Type B pancreatic cell (in vitro differentiated cells): ENCODE measurements around the gene SCNM1. TPM values are rescaled to one million over a fixed set of nuclear protein-coding genes. Genes with fewer than 3 reads are reported as not detected.

Experiments
- DNase-seq: peaks from one replicate; pipeline ENCODE4 v3.0.0; 2021; ENCODE audit warnings: mixed read lengths; ENCODE audit not compliant: unreplicated experiment; ENCODE audit errors: extremely low spot score
- H3K27ac Mint-ChIP-seq: 2 replicates; pipeline ENCODE4 v1.8.0; 2021; ENCODE audit warnings: mild to moderate bottlenecking, mixed read lengths
- H3K27me3 Mint-ChIP-seq: 2 replicates; pipeline ENCODE4 v1.8.0; 2021; ENCODE audit warnings: mixed read lengths
- H3K36me3 Mint-ChIP-seq: 2 replicates; pipeline ENCODE4 v1.8.0; 2021; ENCODE audit warnings: mixed read lengths
- H3K4me1 Mint-ChIP-seq: one replicate; pipeline ENCODE4 v1.8.0; 2021; ENCODE audit warnings: mixed read lengths; ENCODE audit not compliant: unreplicated experiment
- H3K4me3 Mint-ChIP-seq: 2 replicates; pipeline ENCODE4 v1.8.0; 2021; ENCODE audit warnings: mild to moderate bottlenecking, mixed read lengths
- H3K9me3 Mint-ChIP-seq: 2 replicates; pipeline ENCODE4 v1.8.0; 2021; ENCODE audit warnings: mixed read lengths
- CTCF ChIP-seq: fragments of 200-600 bp; sonication (generic); conservative IDR thresholded peaks from 2 replicates; pipeline ENCODE4 v1.5.0; 2021; ENCODE audit warnings: antibody characterized with exemption, mild to moderate bottlenecking
- total RNA-seq: library from RNA; stranded (reverse); gene quantifications from 2 replicates; pipeline ENCODE4 v1.2.1, GENCODE V29; 2021; ENCODE audit warnings: low replicate concordance

Gene SCNM1
- total RNA-seq, 1 donor from 2014 or later: 39.3 TPM

DNA sequence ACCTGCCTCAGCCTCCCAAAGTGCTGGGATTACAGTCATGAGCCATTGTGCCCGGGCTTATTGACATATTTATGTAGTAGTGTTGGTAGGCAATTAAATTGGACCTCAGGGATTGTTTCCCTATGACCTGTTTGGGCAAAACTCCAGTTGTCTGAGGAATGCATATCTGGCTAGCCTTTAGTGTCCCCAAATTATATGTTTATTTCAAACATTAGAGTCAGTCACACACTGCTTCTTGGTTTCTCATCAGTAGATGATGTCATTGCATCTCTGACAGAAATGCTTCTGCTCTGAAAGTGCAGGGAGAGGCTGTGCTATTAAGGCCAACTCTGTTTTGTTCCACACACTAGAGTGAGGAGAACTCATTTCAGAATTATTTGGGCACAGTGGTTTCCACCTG lies 44.9 kb downstream of the SCNM1 start:
- H3K27ac Mint-ChIP-seq: no peak overlapping the region
- no peak overlapping the region for H3K4me3 Mint-ChIP-seq
- H3K9me3 Mint-ChIP-seq: no peaks in the 10 kb centered on the region
- H3K4me1 Mint-ChIP-seq: peaks cover 14% of the 10 kb centered on the region
- peaks cover 20% of the 10 kb centered on the region for H3K36me3 Mint-ChIP-seq
- no peak for DNase-seq
- no peaks in the 10 kb centered on the region for H3K27me3 Mint-ChIP-seq
- TF ChIP-seq CTCF: no peak

GRCh38 chr1:151211972-151212705 lies 46.2 kb downstream of the SCNM1 start:
- Mint-ChIP-seq H3K36me3 (peaks cover 19% of the 10 kb centered on the region), H3K9me3 (no peaks in the 10 kb centered on the region), H3K4me1 (peaks cover 18% of the 10 kb centered on the region), H3K27ac (peak overlapping the region; percentile 66), H3K27me3 (no peaks in the 10 kb centered on the region), H3K4me3 (no peak overlapping the region)
- TF ChIP-seq CTCF: no peak
- DNase-seq: no peak

GRCh38 chr1:151213560-151213959 lies 47.6 kb downstream of the SCNM1 start:
- H3K9me3 Mint-ChIP-seq: no peaks in the 10 kb centered on the region
- H3K27ac Mint-ChIP-seq: peak overlapping the region; percentile 65
- no peaks in the 10 kb centered on the region for H3K27me3 Mint-ChIP-seq
- no peak for DNase-seq
- H3K4me1 Mint-ChIP-seq: peaks cover 18% of the 10 kb centered on the region
- peaks cover 19% of the 10 kb centered on the region for H3K36me3 Mint-ChIP-seq
- TF ChIP-seq CTCF: no peak
- H3K4me3 Mint-ChIP-seq: no peak overlapping the region

Other genes starting within 250 kb of the SCNM1 start
- gene SETDB1, start 239.8 kb upstream of the SCNM1 start, total RNA-seq: 53.5 and 73.8 TPM in 2 replicates
- gene CERS2, start 191.3 kb upstream of the SCNM1 start, total RNA-seq: 129 and 181 TPM in 2 replicates
- gene ANXA9, start 183.9 kb upstream of the SCNM1 start, total RNA-seq: 5.8 and 9.5 TPM in 2 replicates
- gene MINDY1, start 159.2 kb upstream of the SCNM1 start, total RNA-seq: 28.5 and 38.8 TPM in 2 replicates
- gene PRUNE1, start 157.7 kb upstream of the SCNM1 start, total RNA-seq: 16.3 and 20.4 TPM in 2 replicates
- 27.7 and 70.3 TPM in 2 replicates for gene BNIPL, start 129.6 kb upstream of the SCNM1 start, total RNA-seq
- 4.7 and 8.6 TPM in 2 replicates for gene C1orf56, start 118.4 kb upstream of the SCNM1 start, total RNA-seq
- gene CDC42SE1, start 106.5 kb upstream of the SCNM1 start, total RNA-seq: 109 and 176 TPM in 2 replicates
- gene MLLT11, start 105.7 kb upstream of the SCNM1 start, total RNA-seq: 9.0 and 17.0 TPM in 2 replicates
- gene GABPB2, start 95.4 kb upstream of the SCNM1 start, total RNA-seq: 13.6 and 14.3 TPM in 2 replicates
- 10.6 and 37.1 TPM in 2 replicates for gene SEMA6C, start 19.5 kb upstream of the SCNM1 start, total RNA-seq
- not detected in 2 replicates for gene TNFAIP8L2, start 9.5 kb upstream of the SCNM1 start, total RNA-seq
- gene LYSMD1, start 242 bp upstream of the SCNM1 start, total RNA-seq: 8.9 and 12.3 TPM in 2 replicates
- 1.9 TPM in 2 replicates for gene TMOD4, start 9.8 kb downstream of the SCNM1 start, total RNA-seq
- 95.8 and 97.4 TPM in 2 replicates for gene VPS72, start 24.1 kb downstream of the SCNM1 start, total RNA-seq
- 69.8 and 77.3 TPM in 2 replicates for gene PIP5K1A, start 32.4 kb downstream of the SCNM1 start, total RNA-seq
- 146 and 170 TPM in 2 replicates for gene PSMD4, start 88.6 kb downstream of the SCNM1 start, total RNA-seq
- 29.6 and 31.7 TPM in 2 replicates for gene ZNF687, start 116.2 kb downstream of the SCNM1 start, total RNA-seq
- gene PI4KB, start 161.3 kb downstream of the SCNM1 start, total RNA-seq: 59.6 and 60.7 TPM in 2 replicates
- gene RFX5, start 181.1 kb downstream of the SCNM1 start, total RNA-seq: 27.3 and 66.5 TPM in 2 replicates
- gene SELENBP1, start 206.6 kb downstream of the SCNM1 start, total RNA-seq: 20.5 and 39.2 TPM in 2 replicates
- 241 and 243 TPM in 2 replicates for gene PSMB4, start 233.4 kb downstream of the SCNM1 start, total RNA-seq